K562 (cell line): Measurements from ENCODE around the gene HAS3. TPM values are rescaled to one million over a fixed set of nuclear protein-coding genes. Genes with fewer than 3 reads are reported as not detected.

Experiments
- BRD9 ChIP-seq: fragments of 450-650 bp; IDR thresholded peaks from 2 replicates; pipeline ENCODE4 v1.6.1; 2018; ENCODE audit warnings: low read depth; ENCODE audit not compliant: partially characterized antibody
- EWSR1 ChIP-seq: fragments of 450-650 bp; IDR thresholded peaks from 2 replicates; pipeline ENCODE4 v1.6.1; 2018; ENCODE audit warnings: borderline replicate concordance, mild to moderate bottlenecking, low read depth, moderate library complexity; ENCODE audit not compliant: partially characterized antibody
- KDM5B ChIP-seq: fragments of 200-600 bp; sonication (generic); IDR thresholded peaks from 2 replicates; pipeline ENCODE4 v1.6.1; 2012; ENCODE audit warnings: low read depth, mild to moderate bottlenecking, moderate library complexity, low read length, control low read depth, inconsistent platforms; ENCODE audit not compliant: insufficient replicate concordance
- KLF10 ChIP-seq: fragments of 250-450 bp; sonication (Bioruptor Pico); IDR thresholded peaks from 2 replicates; pipeline ENCODE4 v1.6.1; 2021; ENCODE audit warnings: matching md5 sums
- KLF16 ChIP-seq: IDR thresholded peaks from 2 replicates; pipeline ENCODE4 v1.6.1; 2016; ENCODE audit warnings: antibody characterized with exemption
- LARP7 ChIP-seq: fragments of 450-650 bp; IDR thresholded peaks from 2 replicates; pipeline ENCODE4 v1.6.1; 2016
- LCOR ChIP-seq: sonication (generic); formaldehyde crosslinking; IDR thresholded peaks from 2 replicates; pipeline ENCODE4 v1.8.0; 2022; ENCODE audit warnings: mild to moderate bottlenecking, missing genetic modification reagents
- MAFK ChIP-seq: IDR thresholded peaks from 2 replicates; pipeline ENCODE4 v1.6.1; 2011; ENCODE audit warnings: low read length, improper control_type of control experiment
- MEF2A ChIP-seq: IDR thresholded peaks from 2 replicates; pipeline ENCODE4 v1.6.1; 2011; ENCODE audit warnings: low read depth, mild to moderate bottlenecking, low read length, moderate library complexity; ENCODE audit not compliant: control insufficient read depth
- NCOR1 ChIP-seq: fragments of 450-650 bp; IDR thresholded peaks from 2 replicates; pipeline ENCODE4 v1.6.1; 2016; ENCODE audit warnings: mild to moderate bottlenecking, moderate library complexity
- NONO ChIP-seq, 2 experiments: fragments of 200-400 bp in 1 of 2; fragments of 450-650 bp in 1 of 2; formaldehyde crosslinking in 1 of 2; IDR thresholded peaks; 2 replicates each; pipeline ENCODE4 v1.6.1; 2017; ENCODE audit warnings: low read depth in 2 of 2, mild to moderate bottlenecking in 2 of 2, moderate library complexity in 2 of 2, low read length in 1 of 2
- POLR2A ChIP-seq: fragments of 450-650 bp; conservative IDR thresholded peaks from 2 replicates; pipeline ENCODE4 v1.6.1; 2016
- RFX7 ChIP-seq: fragments of 250-450 bp; sonication (Bioruptor Pico); IDR thresholded peaks from 2 replicates; pipeline ENCODE4 v1.5.1; 2021; ENCODE audit warnings: mild to moderate bottlenecking
- SNRNP70 ChIP-seq: fragments of 200-400 bp; formaldehyde crosslinking; optimal IDR thresholded peaks from 2 replicates; pipeline ENCODE3; 2017; ENCODE audit warnings: low read depth, low read length
- SPI1 ChIP-seq: IDR thresholded peaks from 2 replicates; pipeline ENCODE4 v1.6.1; 2011; ENCODE audit warnings: low read depth, low read length, control low read depth, borderline replicate concordance
- TAL1 ChIP-seq: fragments of 450-650 bp; IDR thresholded peaks from 2 replicates; pipeline ENCODE4 v1.6.1; 2016; ENCODE audit warnings: mild to moderate bottlenecking
- TCF3 ChIP-seq: sonication (generic); formaldehyde crosslinking; IDR thresholded peaks from 2 replicates; pipeline ENCODE4 v1.4.0; 2020; ENCODE audit warnings: mild to moderate bottlenecking, missing genetic modification reagents
- ZEB2 ChIP-seq: fragments of 450-650 bp; IDR thresholded peaks from 2 replicates; pipeline ENCODE4 v1.6.1; 2016
- ZNF668 ChIP-seq: fragments of 250-450 bp; sonication (Bioruptor Pico); IDR thresholded peaks from 2 replicates; pipeline ENCODE4 v1.8.0; 2022; ENCODE audit warnings: mild to moderate bottlenecking, inconsistent platforms
- ZNF785 ChIP-seq: fragments of 250-450 bp; sonication (Bioruptor Pico); IDR thresholded peaks from 2 replicates; pipeline ENCODE4 v1.4.0; 2020; ENCODE audit warnings: mild to moderate bottlenecking
- polyA plus RNA-seq, 8 experiments: library from polyadenylated mRNA; depleted of rRNA in 4 of 8; stranded (reverse) in 5 of 8; unstranded in 3 of 8; fragments of >200 nt; fragmentation: Nextera tagmentation in 2 of 8; fragmentation: Illumina TruSeq in 1 of 8; extraction: Ambion mirVana in 2 of 8; extraction: Trizol in 1 of 8; gene quantifications; 2 replicates each; pipeline versions ENCODE4 v1.2.1 to v1.2.3, GENCODE V29; 2011 to 2014; ENCODE audit warnings: inconsistent platforms in 1 of 8, missing spikeins in 1 of 8
- total RNA-seq, 7 experiments: library from RNA; depleted of rRNA in 6 of 7; stranded (reverse); fragments of >200 nt in 6 of 7; fragmentation: Illumina TruSeq in 2 of 7; extraction: Trizol in 2 of 7; gene quantifications; 2 replicates each; pipeline versions ENCODE4 v1.2.1 to v1.2.3, GENCODE V29; 2011 to 2021; ENCODE audit warnings: low replicate concordance in 1 of 7
- TF ChIP-seq, protein P1 (sequence below): fragments of 150-350 bp; IDR thresholded peaks from 2 replicates; pipeline ENCODE4 v1.6.1; 2014; ENCODE audit warnings: low read depth, mild to moderate bottlenecking, low read length, borderline replicate concordance
- TF ChIP-seq, protein P2 (sequence below): fragments of 250-450 bp; sonication (Bioruptor Pico); IDR thresholded peaks from 2 replicates; pipeline ENCODE4 v1.5.0; 2021
- TF ChIP-seq, protein P3 (sequence below): fragments of 450-650 bp; IDR thresholded peaks from 2 replicates; pipeline ENCODE4 v1.6.1; 2017; ENCODE audit warnings: mild to moderate bottlenecking, moderate library complexity
- TF ChIP-seq, protein P4 (sequence below): fragments of 250-450 bp; sonication (Bioruptor Pico); IDR thresholded peaks from 2 replicates; pipeline ENCODE4 v1.4.0; 2020

Gene HAS3
- total and polyA plus RNA-seq, 9 of the 15 experiments (the other 6 are each of a cell fraction or from before 2014, with no cell fraction given) = 0.04 to 0.33 (median 0.13) TPM; not detected in 1

DNA sequence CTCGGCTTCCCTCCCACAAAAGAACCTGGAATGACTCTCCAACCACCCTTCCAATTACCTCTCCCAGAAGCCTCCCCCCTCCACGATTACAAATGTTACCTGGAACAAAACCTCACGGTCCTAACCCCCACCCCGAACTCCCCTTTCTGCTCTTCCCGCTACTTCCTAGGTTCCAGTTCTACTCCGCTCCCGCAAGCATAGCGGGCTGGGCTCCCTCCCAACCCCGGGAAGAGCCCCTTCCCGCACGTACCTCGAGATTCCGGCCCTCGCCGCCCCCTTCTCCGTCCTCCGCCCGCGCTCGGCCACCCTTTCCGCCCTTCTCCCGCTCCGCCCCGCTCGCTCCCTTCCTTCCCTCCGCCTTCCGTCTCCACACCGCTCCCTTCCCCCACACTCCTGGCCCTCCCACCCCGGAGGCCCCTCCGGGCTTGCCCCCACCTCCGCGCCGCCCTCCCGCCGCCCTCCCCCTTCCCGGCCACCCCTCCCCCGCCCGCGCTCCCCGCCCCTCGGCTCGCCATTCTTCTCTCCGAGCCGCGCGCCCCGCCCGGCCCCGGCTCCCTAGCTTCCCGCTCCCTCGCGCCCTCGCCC lies 26.5 kb downstream of the HAS3 start (continued):
- TF ChIP-seq, protein P1, sequence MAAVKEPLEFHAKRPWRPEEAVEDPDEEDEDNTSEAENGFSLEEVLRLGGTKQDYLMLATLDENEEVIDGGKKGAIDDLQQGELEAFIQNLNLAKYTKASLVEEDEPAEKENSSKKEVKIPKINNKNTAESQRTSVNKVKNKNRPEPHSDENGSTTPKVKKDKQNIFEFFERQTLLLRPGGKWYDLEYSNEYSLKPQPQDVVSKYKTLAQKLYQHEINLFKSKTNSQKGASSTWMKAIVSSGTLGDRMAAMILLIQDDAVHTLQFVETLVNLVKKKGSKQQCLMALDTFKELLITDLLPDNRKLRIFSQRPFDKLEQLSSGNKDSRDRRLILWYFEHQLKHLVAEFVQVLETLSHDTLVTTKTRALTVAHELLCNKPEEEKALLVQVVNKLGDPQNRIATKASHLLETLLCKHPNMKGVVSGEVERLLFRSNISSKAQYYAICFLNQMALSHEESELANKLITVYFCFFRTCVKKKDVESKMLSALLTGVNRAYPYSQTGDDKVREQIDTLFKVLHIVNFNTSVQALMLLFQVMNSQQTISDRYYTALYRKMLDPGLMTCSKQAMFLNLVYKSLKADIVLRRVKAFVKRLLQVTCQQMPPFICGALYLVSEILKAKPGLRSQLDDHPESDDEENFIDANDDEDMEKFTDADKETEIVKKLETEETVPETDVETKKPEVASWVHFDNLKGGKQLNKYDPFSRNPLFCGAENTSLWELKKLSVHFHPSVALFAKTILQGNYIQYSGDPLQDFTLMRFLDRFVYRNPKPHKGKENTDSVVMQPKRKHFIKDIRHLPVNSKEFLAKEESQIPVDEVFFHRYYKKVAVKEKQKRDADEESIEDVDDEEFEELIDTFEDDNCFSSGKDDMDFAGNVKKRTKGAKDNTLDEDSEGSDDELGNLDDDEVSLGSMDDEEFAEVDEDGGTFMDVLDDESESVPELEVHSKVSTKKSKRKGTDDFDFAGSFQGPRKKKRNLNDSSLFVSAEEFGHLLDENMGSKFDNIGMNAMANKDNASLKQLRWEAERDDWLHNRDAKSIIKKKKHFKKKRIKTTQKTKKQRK = no peak
- TF ChIP-seq NONO (IDR thresholded peaks at IDR 0.05; ENCODE audit: low read depth in 2 of 2, low read length in 1 of 2) (no peak), TAL1 (no peak), POLR2A (peak; percentile 86), MAFK (no peak), ZNF785 (CRISPR knock-in tag) (no peak), ZEB2 (no peak; the same call in 1 of the 2 replicates), RFX7 (CRISPR knock-in tag) (no peak), SPI1 (no peak), LCOR (CRISPR knock-in tag) (no peak), LARP7 (0 out of 2 replicates have a peak, but pooled peaks have one; percentile 86), BRD9 (peak; percentile 78), KLF16 (no peak), KLF10 (CRISPR knock-in tag) (no peak), KDM5B (peak; percentile 60), SNRNP70 (no peak), MEF2A (no peak), NCOR1 (peak; percentile 49; the same call in 1 of the 2 replicates), EWSR1 (no peak), TCF3 (no peak), ZNF668 (no peak)
- TF ChIP-seq, protein P2, sequence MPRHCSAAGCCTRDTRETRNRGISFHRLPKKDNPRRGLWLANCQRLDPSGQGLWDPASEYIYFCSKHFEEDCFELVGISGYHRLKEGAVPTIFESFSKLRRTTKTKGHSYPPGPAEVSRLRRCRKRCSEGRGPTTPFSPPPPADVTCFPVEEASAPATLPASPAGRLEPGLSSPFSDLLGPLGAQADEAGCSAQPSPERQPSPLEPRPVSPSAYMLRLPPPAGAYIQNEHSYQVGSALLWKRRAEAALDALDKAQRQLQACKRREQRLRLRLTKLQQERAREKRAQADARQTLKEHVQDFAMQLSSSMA (CRISPR knock-in tag) = no peak; the same call in 1 of the 2 replicates
- TF ChIP-seq, protein P3, sequence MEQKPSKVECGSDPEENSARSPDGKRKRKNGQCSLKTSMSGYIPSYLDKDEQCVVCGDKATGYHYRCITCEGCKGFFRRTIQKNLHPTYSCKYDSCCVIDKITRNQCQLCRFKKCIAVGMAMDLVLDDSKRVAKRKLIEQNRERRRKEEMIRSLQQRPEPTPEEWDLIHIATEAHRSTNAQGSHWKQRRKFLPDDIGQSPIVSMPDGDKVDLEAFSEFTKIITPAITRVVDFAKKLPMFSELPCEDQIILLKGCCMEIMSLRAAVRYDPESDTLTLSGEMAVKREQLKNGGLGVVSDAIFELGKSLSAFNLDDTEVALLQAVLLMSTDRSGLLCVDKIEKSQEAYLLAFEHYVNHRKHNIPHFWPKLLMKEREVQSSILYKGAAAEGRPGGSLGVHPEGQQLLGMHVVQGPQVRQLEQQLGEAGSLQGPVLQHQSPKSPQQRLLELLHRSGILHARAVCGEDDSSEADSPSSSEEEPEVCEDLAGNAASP = no peak
- TF ChIP-seq, protein P4, sequence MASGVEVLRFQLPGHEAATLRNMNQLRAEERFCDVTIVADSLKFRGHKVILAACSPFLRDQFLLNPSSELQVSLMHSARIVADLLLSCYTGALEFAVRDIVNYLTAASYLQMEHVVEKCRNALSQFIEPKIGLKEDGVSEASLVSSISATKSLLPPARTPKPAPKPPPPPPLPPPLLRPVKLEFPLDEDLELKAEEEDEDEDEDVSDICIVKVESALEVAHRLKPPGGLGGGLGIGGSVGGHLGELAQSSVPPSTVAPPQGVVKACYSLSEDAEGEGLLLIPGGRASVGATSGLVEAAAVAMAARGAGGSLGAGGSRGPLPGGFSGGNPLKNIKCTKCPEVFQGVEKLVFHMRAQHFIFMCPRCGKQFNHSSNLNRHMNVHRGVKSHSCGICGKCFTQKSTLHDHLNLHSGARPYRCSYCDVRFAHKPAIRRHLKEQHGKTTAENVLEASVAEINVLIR (CRISPR knock-in tag) = no peak
